ENCODE measurements around the gene FGD1.
"Not testable (repeated sequence)": the region's sequence is repeated elsewhere in the genome, so short reads cannot be mapped to it uniquely, and the experiment has no call there.

Gene FGD1

GRCh38 chrX:54489819-54490218 is 6.2 kb downstream of the FGD1 start:
- H3K4me1 ChIP-seq (ENCODE audit: insufficient read depth, low read length): peaks cover 27% of the 10 kb centered on the region; the same call in 1 of the 2 replicates
- H3K9ac ChIP-seq (ENCODE audit: low read depth, low read length); H3K9me3 ChIP-seq (ENCODE audit: control insufficient read depth, insufficient read depth, low read length); H3K36me3 ChIP-seq (ENCODE audit: insufficient read depth, low read length): not testable (repeated sequence)

- Histone ChIP-seq H3K9me3 (ENCODE audit: control insufficient read depth, insufficient read depth, low read length) (no peaks in the 10 kb centered on the region), H3K4me1 (ENCODE audit: insufficient read depth, low read length) (peaks cover 43% of the 10 kb centered on the region), H3K9ac (ENCODE audit: low read depth, low read length) (no peak overlapping the region), H3K36me3 (ENCODE audit: insufficient read depth, low read length) (no peaks in the 10 kb centered on the region)
Observed at GRCh38 chrX:54484666-54485065, 11.4 kb downstream of the FGD1 start.

GRCh38 chrX:54483946-54484345 is 12.1 kb downstream of the FGD1 start:
- no peaks in the 10 kb centered on the region for H3K36me3 ChIP-seq (ENCODE audit: insufficient read depth, low read length)
- no peak overlapping the region for H3K9ac ChIP-seq (ENCODE audit: low read depth, low read length)
- no peaks in the 10 kb centered on the region for H3K9me3 ChIP-seq (ENCODE audit: control insufficient read depth, insufficient read depth, low read length)
- peaks cover 49% of the 10 kb centered on the region for H3K4me1 ChIP-seq (ENCODE audit: insufficient read depth, low read length)

GRCh38 chrX:54482839-54483593 is 13.0 kb downstream of the FGD1 start:
- H3K9ac ChIP-seq (ENCODE audit: low read depth, low read length): peak overlapping the region; percentile 21
- peaks cover 55% of the 10 kb centered on the region for H3K4me1 ChIP-seq (ENCODE audit: insufficient read depth, low read length)
- H3K9me3 ChIP-seq (ENCODE audit: control insufficient read depth, insufficient read depth, low read length): no peaks in the 10 kb centered on the region
- no peaks in the 10 kb centered on the region for H3K36me3 ChIP-seq (ENCODE audit: insufficient read depth, low read length)

GRCh38 chrX:54479136-54480111 is 16.6 kb downstream of the FGD1 start:
- Histone ChIP-seq H3K9me3 (ENCODE audit: control insufficient read depth, insufficient read depth, low read length) (no peaks in the 10 kb centered on the region), H3K9ac (ENCODE audit: low read depth, low read length) (no peak overlapping the region), H3K36me3 (ENCODE audit: insufficient read depth, low read length) (no peaks in the 10 kb centered on the region), H3K4me1 (ENCODE audit: insufficient read depth, low read length) (peaks cover 46% of the 10 kb centered on the region)

GRCh38 chrX:54473993-54474859 is 21.8 kb downstream of the FGD1 start:
- no peaks in the 10 kb centered on the region; the same call in 1 of the 2 replicates for H3K36me3 ChIP-seq (ENCODE audit: insufficient read depth, low read length)
- no peaks in the 10 kb centered on the region for H3K9me3 ChIP-seq (ENCODE audit: control insufficient read depth, insufficient read depth, low read length)
- H3K4me1 ChIP-seq (ENCODE audit: insufficient read depth, low read length): peaks cover 9% of the 10 kb centered on the region
- H3K9ac ChIP-seq (ENCODE audit: low read depth, low read length): no peak overlapping the region

GRCh38 chrX:54470054-54470760 is 25.8 kb downstream of the FGD1 start:
- H3K9me3 ChIP-seq (ENCODE audit: control insufficient read depth, insufficient read depth, low read length): no peaks in the 10 kb centered on the region
- H3K9ac ChIP-seq (ENCODE audit: low read depth, low read length): no peak overlapping the region
- H3K4me1 ChIP-seq (ENCODE audit: insufficient read depth, low read length): no peaks in the 10 kb centered on the region
- peaks cover 5% of the 10 kb centered on the region; the same call in 1 of the 2 replicates for H3K36me3 ChIP-seq (ENCODE audit: insufficient read depth, low read length)

- no peak overlapping the region for H3K9ac ChIP-seq (ENCODE audit: low read depth, low read length)
- no peaks in the 10 kb centered on the region for H3K4me1 ChIP-seq (ENCODE audit: insufficient read depth, low read length)
- no peaks in the 10 kb centered on the region for H3K9me3 ChIP-seq (ENCODE audit: control insufficient read depth, insufficient read depth, low read length)
- peaks cover 18% of the 10 kb centered on the region for H3K36me3 ChIP-seq (ENCODE audit: insufficient read depth, low read length)
Observed at GRCh38 chrX:54452920-54453319, 43.1 kb downstream of the FGD1 start.

GRCh38 chrX:54449929-54450328 is 46.1 kb downstream of the FGD1 start:
- peaks cover 14% of the 10 kb centered on the region for H3K36me3 ChIP-seq (ENCODE audit: insufficient read depth, low read length)
- peaks cover 9% of the 10 kb centered on the region for H3K4me1 ChIP-seq (ENCODE audit: insufficient read depth, low read length)
- no peaks in the 10 kb centered on the region for H3K9me3 ChIP-seq (ENCODE audit: control insufficient read depth, insufficient read depth, low read length)
- H3K9ac ChIP-seq (ENCODE audit: low read depth, low read length): no peak overlapping the region

GRCh38 chrX:54447461-54447860 is 48.6 kb downstream of the FGD1 start:
- Histone ChIP-seq H3K36me3 (ENCODE audit: insufficient read depth, low read length) (peaks cover 16% of the 10 kb centered on the region), H3K9ac (ENCODE audit: low read depth, low read length) (no peak overlapping the region), H3K9me3 (ENCODE audit: control insufficient read depth, insufficient read depth, low read length) (no peaks in the 10 kb centered on the region)

GRCh38 chrX:54446084-54446483 is 50.0 kb downstream of the FGD1 start:
- no peaks in the 10 kb centered on the region for H3K9me3 ChIP-seq (ENCODE audit: control insufficient read depth, insufficient read depth, low read length)

More at GRCh38 chrX:54447461-54447860, 48.6 kb downstream of the FGD1 start:
- peaks cover 9% of the 10 kb centered on the region for H3K4me1 ChIP-seq (ENCODE audit: insufficient read depth, low read length)

GRCh38 chrX:54444752-54445151 is 51.3 kb downstream of the FGD1 start:
- H3K9me3 ChIP-seq (ENCODE audit: control insufficient read depth, insufficient read depth, low read length): no peaks in the 10 kb centered on the region
- peaks cover 12% of the 10 kb centered on the region for H3K4me1 ChIP-seq (ENCODE audit: insufficient read depth, low read length)
- H3K36me3 ChIP-seq (ENCODE audit: insufficient read depth, low read length): peaks cover 7% of the 10 kb centered on the region
- no peak overlapping the region for H3K9ac ChIP-seq (ENCODE audit: low read depth, low read length)

More at GRCh38 chrX:54446084-54446483, 50.0 kb downstream of the FGD1 start:
- H3K36me3 ChIP-seq (ENCODE audit: insufficient read depth, low read length): peaks cover 16% of the 10 kb centered on the region
- peaks cover 12% of the 10 kb centered on the region for H3K4me1 ChIP-seq (ENCODE audit: insufficient read depth, low read length)
- no peak overlapping the region; the same call in 1 of the 2 replicates for H3K9ac ChIP-seq (ENCODE audit: low read depth, low read length)

GRCh38 chrX:54442790-54443189 is 53.2 kb downstream of the FGD1 start:
- Histone ChIP-seq H3K9me3 (ENCODE audit: control insufficient read depth, insufficient read depth, low read length) (no peaks in the 10 kb centered on the region), H3K36me3 (ENCODE audit: insufficient read depth, low read length) (peaks cover 6% of the 10 kb centered on the region; the same call in 1 of the 2 replicates), H3K4me1 (ENCODE audit: insufficient read depth, low read length) (peaks cover 12% of the 10 kb centered on the region), H3K9ac (ENCODE audit: low read depth, low read length) (no peak overlapping the region)
